Neuron (in vitro differentiated cells): ENCODE data around the gene PGLYRP2.
"Not testable (repeated sequence)": the region's sequence is repeated elsewhere in the genome, so short reads cannot be mapped to it uniquely, and the experiment has no call there.

Experiments
- H2AFZ ChIP-seq: one replicate; pipeline ENCODE4 v1.6.1; 2013; ENCODE audit warnings: low read depth, mild to moderate bottlenecking, inconsistent platforms, low read length, moderate library complexity
- H3K27me3 ChIP-seq: one replicate; pipeline ENCODE4 v1.6.1; 2013; ENCODE audit warnings: low read length; ENCODE audit not compliant: insufficient read depth
- H3K36me3 ChIP-seq: one replicate; pipeline ENCODE4 v1.6.1; 2013; ENCODE audit warnings: low read length; ENCODE audit not compliant: insufficient read depth
- H3K4me1 ChIP-seq: one replicate; pipeline ENCODE4 v1.6.1; 2013; ENCODE audit warnings: low read length; ENCODE audit not compliant: insufficient read depth
- H3K4me3 ChIP-seq: 2 replicates; pipeline ENCODE4 v1.5.1; 2013; ENCODE audit warnings: mild to moderate bottlenecking, low read length, moderate library complexity
- H3K9me3 ChIP-seq: one replicate; pipeline ENCODE4 v1.6.1; 2013; ENCODE audit warnings: low read length

Gene PGLYRP2

GRCh38 chr19:15507068-15508034 lies 28.1 kb upstream of the PGLYRP2 start:
- H3K27me3 ChIP-seq: peaks cover 11% of the 10 kb centered on the region
- no peaks in the 10 kb centered on the region for H3K4me1 ChIP-seq
- no peak overlapping the region for H3K4me3 ChIP-seq
- H3K36me3 ChIP-seq: no peaks in the 10 kb centered on the region
- H3K9me3 ChIP-seq: no peaks in the 10 kb centered on the region
- no peak overlapping the region for H2AFZ ChIP-seq

- no peaks in the 10 kb centered on the region for H3K36me3 ChIP-seq
- peaks cover 6% of the 10 kb centered on the region for H3K27me3 ChIP-seq
- H3K4me3 ChIP-seq: no peak overlapping the region
- H2AFZ ChIP-seq: no peak overlapping the region
- no peaks in the 10 kb centered on the region for H3K9me3 ChIP-seq
- H3K4me1 ChIP-seq: no peaks in the 10 kb centered on the region
Measured at GRCh38 chr19:15506074-15506571, 26.8 kb upstream of the PGLYRP2 start.

- Histone ChIP-seq H2AFZ (no peak overlapping the region), H3K36me3 (no peaks in the 10 kb centered on the region), H3K4me1 (no peaks in the 10 kb centered on the region), H3K4me3 (no peak overlapping the region), H3K27me3 (peaks cover 9% of the 10 kb centered on the region), H3K9me3 (no peaks in the 10 kb centered on the region)
Measured at GRCh38 chr19:15502264-15502663, 23.0 kb upstream of the PGLYRP2 start.

- no peak overlapping the region for H2AFZ ChIP-seq
- H3K4me3 ChIP-seq: no peak overlapping the region
- H3K4me1 ChIP-seq: no peaks in the 10 kb centered on the region
- no peaks in the 10 kb centered on the region for H3K9me3 ChIP-seq
- no peaks in the 10 kb centered on the region for H3K36me3 ChIP-seq
- H3K27me3 ChIP-seq: peaks cover 9% of the 10 kb centered on the region
Measured at GRCh38 chr19:15501596-15501995, 22.3 kb upstream of the PGLYRP2 start.

- peaks cover 9% of the 10 kb centered on the region for H3K27me3 ChIP-seq
- no peak overlapping the region for H2AFZ ChIP-seq
- H3K36me3 ChIP-seq: no peaks in the 10 kb centered on the region
- H3K4me1 ChIP-seq: no peaks in the 10 kb centered on the region
- H3K9me3 ChIP-seq: no peaks in the 10 kb centered on the region
- no peak overlapping the region for H3K4me3 ChIP-seq
Measured at GRCh38 chr19:15498910-15499309, 19.6 kb upstream of the PGLYRP2 start.

- Histone ChIP-seq H3K27me3 (peaks cover 9% of the 10 kb centered on the region), H3K36me3 (no peaks in the 10 kb centered on the region), H3K9me3 (no peaks in the 10 kb centered on the region), H2AFZ (no peak overlapping the region), H3K4me1 (no peaks in the 10 kb centered on the region), H3K4me3 (no peak overlapping the region)
Measured at GRCh38 chr19:15498156-15498858, 19.0 kb upstream of the PGLYRP2 start.

GRCh38 chr19:15495151-15495550 lies 15.8 kb upstream of the PGLYRP2 start:
- no peak overlapping the region for H2AFZ ChIP-seq
- no peak overlapping the region for H3K4me3 ChIP-seq
- H3K4me1 ChIP-seq: no peaks in the 10 kb centered on the region
- no peaks in the 10 kb centered on the region for H3K36me3 ChIP-seq
- no peaks in the 10 kb centered on the region for H3K9me3 ChIP-seq
- H3K27me3 ChIP-seq: peaks cover 2% of the 10 kb centered on the region

GRCh38 chr19:15488489-15489226 lies 9.4 kb upstream of the PGLYRP2 start:
- no peaks in the 10 kb centered on the region for H3K4me1 ChIP-seq

GRCh38 chr19:15487038-15487437 lies 7.7 kb upstream of the PGLYRP2 start:
- H3K4me1 ChIP-seq: no peaks in the 10 kb centered on the region
- H3K4me3 ChIP-seq: no peak overlapping the region
- H2AFZ ChIP-seq: no peak overlapping the region
- H3K27me3 ChIP-seq: no peaks in the 10 kb centered on the region
- no peaks in the 10 kb centered on the region for H3K9me3 ChIP-seq
- no peaks in the 10 kb centered on the region for H3K36me3 ChIP-seq

More at GRCh38 chr19:15488489-15489226, 9.4 kb upstream of the PGLYRP2 start:
- Histone ChIP-seq H2AFZ (no peak overlapping the region), H3K36me3 (no peaks in the 10 kb centered on the region), H3K27me3 (no peaks in the 10 kb centered on the region), H3K4me3 (no peak overlapping the region), H3K9me3 (no peaks in the 10 kb centered on the region)

GRCh38 chr19:15485768-15486167 lies 6.5 kb upstream of the PGLYRP2 start:
- H3K4me3 ChIP-seq, H3K27me3 ChIP-seq, H2AFZ ChIP-seq, H3K36me3 ChIP-seq, H3K9me3 ChIP-seq, H3K4me1 ChIP-seq: not testable (repeated sequence)

- not testable (repeated sequence) for H3K36me3 ChIP-seq, H3K9me3 ChIP-seq, H2AFZ ChIP-seq
Measured at GRCh38 chr19:15480996-15481395, 1.7 kb upstream of the PGLYRP2 start.

GRCh38 chr19:15476325-15476724 lies 3.0 kb downstream of the PGLYRP2 start:
- no peaks in the 10 kb centered on the region for H3K36me3 ChIP-seq

More at GRCh38 chr19:15480996-15481395, 1.7 kb upstream of the PGLYRP2 start:
- not testable (repeated sequence) for H3K4me3 ChIP-seq, H3K4me1 ChIP-seq, H3K27me3 ChIP-seq

GRCh38 chr19:15475611-15476010 lies 3.7 kb downstream of the PGLYRP2 start:
- Histone ChIP-seq H2AFZ (no peak overlapping the region), H3K27me3 (peaks cover 3% of the 10 kb centered on the region), H3K4me3 (no peak overlapping the region), H3K36me3 (no peaks in the 10 kb centered on the region), H3K4me1 (no peaks in the 10 kb centered on the region), H3K9me3 (no peaks in the 10 kb centered on the region)

More at GRCh38 chr19:15476325-15476724, 3.0 kb downstream of the PGLYRP2 start:
- Histone ChIP-seq H2AFZ (no peak overlapping the region), H3K27me3 (peaks cover 3% of the 10 kb centered on the region), H3K9me3 (no peaks in the 10 kb centered on the region), H3K4me1 (no peaks in the 10 kb centered on the region), H3K4me3 (no peak overlapping the region)
